ENCODE results near the gene RPP21.

The RPP21 gene

GRCh38 chr6:30378290-30378937 is 33.5 kb downstream of the RPP21 start:
- in situ Hi-C loops (cut with MboI; ENCODE audit: low sequenced_read_pairs) = loop anchor here (25.0 kb wide), 1 partner anchor 141 kb away; no protein-coding TSS in a partner anchor

GRCh38 chr6:30380464-30380863 is 35.5 kb downstream of the RPP21 start:
- in situ Hi-C loops (cut with MboI; ENCODE audit: low sequenced_read_pairs) = loop anchor here (25.0 kb wide), 1 partner anchor 143 kb away; no protein-coding TSS in a partner anchor

- in situ Hi-C loops (cut with MboI; ENCODE audit: low sequenced_read_pairs) = loop anchor here (25.0 kb wide), 1 partner anchor 149 kb away; no protein-coding TSS in a partner anchor
Measured at GRCh38 chr6:30386166-30386565, 41.2 kb downstream of the RPP21 start.

GRCh38 chr6:30391240-30391639 is 46.3 kb downstream of the RPP21 start:
- in situ Hi-C loops (cut with MboI; ENCODE audit: low sequenced_read_pairs) = loop anchor here (25.0 kb wide), 1 partner anchor 154 kb away; no protein-coding TSS in a partner anchor

- in situ Hi-C loops (cut with MboI; ENCODE audit: low sequenced_read_pairs) = loop anchor here (25.0 kb wide), 1 partner anchor 157 kb away; no protein-coding TSS in a partner anchor
Measured at GRCh38 chr6:30394139-30394538, 49.2 kb downstream of the RPP21 start.

Data from HL-60/S4 treated with retinoic acid at 250 ng/mL for 4 days and 3 days (cell line).